ENCODE results near the gene FRK.
"Not testable (repeated sequence)": the region's sequence is repeated elsewhere in the genome, so short reads cannot be mapped to it uniquely, and the experiment has no call there.

FRK gene

GRCh38 chr6:115934145-115934544 is 126.5 kb downstream of the FRK start:
- Histone ChIP-seq H3K27me3 (replicated peaks; ENCODE audit: control insufficient read depth, insufficient read depth, low read length) (no peaks in the 10 kb centered on the region), H3K4me3 (replicated peaks; ENCODE audit: low read depth, low read length) (no peak overlapping the region), H3K36me3 (ENCODE audit: control insufficient read depth, insufficient read depth, low read length) (no peaks in the 10 kb centered on the region)
- DNase-seq (ENCODE audit: extremely low read depth, insufficient read length), result no peak
- TF ChIP-seq CTCF (IDR thresholded peaks at IDR 0.05; ENCODE audit: insufficient read depth, low read length, poor library complexity, severe bottlenecking), result no peak

- no peak for TF ChIP-seq CTCF (IDR thresholded peaks at IDR 0.05; ENCODE audit: insufficient read depth, low read length, poor library complexity, severe bottlenecking)
Observed at GRCh38 chr6:115932481-115932880, 128.2 kb downstream of the FRK start.

GRCh38 chr6:115928000-115928399 is 132.7 kb downstream of the FRK start:
- not testable (repeated sequence) for H3K36me3 ChIP-seq (ENCODE audit: control insufficient read depth, insufficient read depth, low read length); H3K4me3 ChIP-seq (replicated peaks; ENCODE audit: low read depth, low read length); DNase-seq (ENCODE audit: extremely low read depth, insufficient read length); H3K27me3 ChIP-seq (replicated peaks; ENCODE audit: control insufficient read depth, insufficient read depth, low read length)

More at GRCh38 chr6:115932481-115932880, 128.2 kb downstream of the FRK start:
- H3K27me3 ChIP-seq (replicated peaks; ENCODE audit: control insufficient read depth, insufficient read depth, low read length), result no peaks in the 10 kb centered on the region
- no peaks in the 10 kb centered on the region for H3K36me3 ChIP-seq (ENCODE audit: control insufficient read depth, insufficient read depth, low read length)
- no peak for DNase-seq (ENCODE audit: extremely low read depth, insufficient read length)
- H3K4me3 ChIP-seq (replicated peaks; ENCODE audit: low read depth, low read length), result no peak overlapping the region

- TF ChIP-seq CTCF (IDR thresholded peaks at IDR 0.05; ENCODE audit: insufficient read depth, low read length, poor library complexity, severe bottlenecking), result no peak
- DNase-seq (ENCODE audit: extremely low read depth, insufficient read length), result no peak
- H3K4me3 ChIP-seq (replicated peaks; ENCODE audit: low read depth, low read length), result no peak overlapping the region
- no peaks in the 10 kb centered on the region for H3K36me3 ChIP-seq (ENCODE audit: control insufficient read depth, insufficient read depth, low read length)
- no peaks in the 10 kb centered on the region for H3K27me3 ChIP-seq (replicated peaks; ENCODE audit: control insufficient read depth, insufficient read depth, low read length)
Observed at GRCh38 chr6:115922971-115923370, 137.7 kb downstream of the FRK start.

GRCh38 chr6:115914098-115914497 is 146.6 kb downstream of the FRK start:
- DNase-seq (ENCODE audit: extremely low read depth, insufficient read length), result no peak
- Histone ChIP-seq H3K4me3 (replicated peaks; ENCODE audit: low read depth, low read length) (no peak overlapping the region), H3K27me3 (replicated peaks; ENCODE audit: control insufficient read depth, insufficient read depth, low read length) (no peaks in the 10 kb centered on the region; the same call in 1 of the 2 replicates), H3K36me3 (ENCODE audit: control insufficient read depth, insufficient read depth, low read length) (no peaks in the 10 kb centered on the region)
- TF ChIP-seq CTCF (IDR thresholded peaks at IDR 0.05; ENCODE audit: insufficient read depth, low read length, poor library complexity, severe bottlenecking), result no peak

- no peak for TF ChIP-seq CTCF (IDR thresholded peaks at IDR 0.05; ENCODE audit: insufficient read depth, low read length, poor library complexity, severe bottlenecking)
- Histone ChIP-seq H3K36me3 (ENCODE audit: control insufficient read depth, insufficient read depth, low read length) (no peaks in the 10 kb centered on the region), H3K4me3 (replicated peaks; ENCODE audit: low read depth, low read length) (no peak overlapping the region), H3K27me3 (replicated peaks; ENCODE audit: control insufficient read depth, insufficient read depth, low read length) (no peaks in the 10 kb centered on the region)
- no peak for DNase-seq (ENCODE audit: extremely low read depth, insufficient read length)
Observed at GRCh38 chr6:115909923-115910546, 150.7 kb downstream of the FRK start.

All from GM06990 (cell line).